ENCODE data around the gene HYAL3. TPM values are rescaled to one million over a fixed set of nuclear protein-coding genes. Genes with fewer than 3 reads are reported as not detected.

The HYAL3 gene
- total and polyA plus RNA-seq, 2 of the 13 experiments (the other 11 are each of a cell fraction or from before 2014, with no cell fraction given), result 5.5 to 10.4 TPM

DNA sequence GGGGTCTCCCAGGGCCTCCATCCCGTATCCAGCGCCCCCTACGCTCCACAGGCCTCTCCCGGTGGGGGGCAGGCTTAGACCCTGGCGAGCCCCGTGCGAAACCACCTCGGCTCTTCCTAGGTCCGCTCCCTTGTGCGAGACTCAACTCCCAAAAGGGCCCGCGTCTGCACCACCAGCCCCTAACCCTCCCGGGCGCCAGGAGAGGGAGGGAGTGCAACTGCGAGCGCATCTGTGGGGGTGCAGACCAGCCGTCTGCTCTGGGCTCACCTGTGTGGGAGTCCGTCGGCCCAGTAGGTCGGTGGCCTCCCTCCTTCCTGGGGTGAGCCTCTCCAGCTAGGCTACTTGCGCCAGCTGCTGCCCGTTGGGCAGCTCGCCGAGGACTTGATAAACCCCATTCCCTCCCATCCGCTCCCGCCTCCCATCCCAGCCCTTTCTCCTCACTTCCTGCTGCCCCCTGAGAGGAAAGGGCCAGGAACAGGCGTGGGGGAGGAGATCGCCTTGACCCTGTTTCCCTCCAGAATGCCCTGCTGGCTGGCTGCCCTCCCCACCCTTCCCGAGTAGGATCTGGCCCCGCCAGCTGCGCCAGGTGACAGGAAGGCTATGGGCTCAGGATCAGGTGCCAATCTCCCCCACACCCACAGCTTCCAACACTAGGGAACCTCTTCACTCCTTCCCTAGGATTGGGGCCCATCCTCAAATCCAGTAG is 23.3 kb upstream of the HYAL3 start, which contains the start of gene HYAL2 (continued):
- TF ChIP-seq THRA (CRISPR knock-in tag; IDR thresholded peaks at IDR 0.05; ENCODE audit: borderline replicate concordance), result peak; percentile 31; the same call in 1 of the 2 replicates
- TF ChIP-seq GTF3A (CRISPR knock-in tag; conservative IDR thresholded peaks at IDR 0.05), result peak; percentile 48; the same call in 1 of the 2 replicates
- TF ChIP-seq ZNF598 (CRISPR knock-in tag; IDR thresholded peaks at IDR 0.05; ENCODE audit: borderline replicate concordance), result 0 out of 2 replicates have a peak, but pooled peaks have one; percentile 13
- no peak for TF ChIP-seq ZNF891 (CRISPR knock-in tag; IDR thresholded peaks at IDR 0.05)
- no peak for TF ChIP-seq RELA (CRISPR knock-in tag; IDR thresholded peaks at IDR 0.05)
- TF ChIP-seq ZC3H4 (CRISPR knock-in tag; IDR thresholded peaks at IDR 0.05; ENCODE audit: borderline replicate concordance), result 0 out of 2 replicates have a peak, but pooled peaks have one; percentile 32
- peak; percentile 14; the same call in 1 of the 2 replicates for TF ChIP-seq TFDP1 (CRISPR knock-in tag; IDR thresholded peaks at IDR 0.05; ENCODE audit: borderline replicate concordance)
- TF ChIP-seq HNRNPL (IDR thresholded peaks at IDR 0.05; ENCODE audit: low read depth, low read length), result 0 out of 2 replicates have a peak, but pooled peaks have one; percentile 56
- TF ChIP-seq ZBTB38 (CRISPR knock-in tag; IDR thresholded peaks at IDR 0.05), result peak; percentile 95
- TF ChIP-seq RARA (CRISPR knock-in tag; IDR thresholded peaks at IDR 0.05), result peak; percentile 34
- no peak for TF ChIP-seq TBX3 (IDR thresholded peaks at IDR 0.05; ENCODE audit: borderline replicate concordance)
- TF ChIP-seq, protein P1, sequence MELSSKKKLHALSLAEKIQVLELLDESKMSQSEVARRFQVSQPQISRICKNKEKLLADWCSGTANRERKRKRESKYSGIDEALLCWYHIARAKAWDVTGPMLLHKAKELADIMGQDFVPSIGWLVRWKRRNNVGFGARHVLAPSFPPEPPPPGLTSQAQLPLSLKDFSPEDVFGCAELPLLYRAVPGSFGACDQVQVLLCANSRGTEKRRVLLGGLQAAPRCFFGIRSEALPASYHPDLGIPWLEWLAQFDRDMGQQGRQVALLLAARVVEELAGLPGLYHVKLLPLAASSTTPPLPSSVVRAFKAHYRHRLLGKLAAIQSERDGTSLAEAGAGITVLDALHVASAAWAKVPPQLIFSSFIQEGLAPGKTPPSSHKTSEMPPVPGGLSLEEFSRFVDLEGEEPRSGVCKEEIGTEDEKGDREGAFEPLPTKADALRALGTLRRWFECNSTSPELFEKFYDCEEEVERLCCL (CRISPR knock-in tag; IDR thresholded peaks at IDR 0.05; ENCODE audit: borderline replicate concordance), result no peak
- no peak for TF ChIP-seq CHD2 (IDR thresholded peaks at IDR 0.05; ENCODE audit: low read depth, low read length)
- 0 out of 2 replicates have a peak, but pooled peaks have one; percentile 38 for TF ChIP-seq ZNF205 (CRISPR knock-in tag; IDR thresholded peaks at IDR 0.05)
- no peak for TF ChIP-seq MXD3 (CRISPR knock-in tag; IDR thresholded peaks at IDR 0.05)
- TF ChIP-seq SAP130 (CRISPR knock-in tag; IDR thresholded peaks at IDR 0.05; ENCODE audit: low read depth), result peak; percentile 63
- TF ChIP-seq ZZZ3 (CRISPR knock-in tag; IDR thresholded peaks at IDR 0.05; ENCODE audit: borderline replicate concordance), result 0 out of 2 replicates have a peak, but pooled peaks have one; percentile 34
- TF ChIP-seq ZNF543 (CRISPR knock-in tag; IDR thresholded peaks at IDR 0.05), result 0 out of 2 replicates have a peak, but pooled peaks have one; percentile 31
- TF ChIP-seq RBM22 (optimal IDR thresholded peaks at IDR 0.05; ENCODE audit: low read length), result peak; percentile 59
- 0 out of 2 replicates have a peak, but pooled peaks have one; percentile 27 for TF ChIP-seq PAX8 (CRISPR knock-in tag; IDR thresholded peaks at IDR 0.05; ENCODE audit: borderline replicate concordance)
- peak; percentile 99 for TF ChIP-seq AGO2 (optimal IDR thresholded peaks at IDR 0.05; ENCODE audit: low read depth, low read length)
- TF ChIP-seq MZF1 (CRISPR knock-in tag; IDR thresholded peaks at IDR 0.05; ENCODE audit: borderline replicate concordance), result no peak
- TF ChIP-seq ZNF256 (CRISPR knock-in tag; conservative IDR thresholded peaks at IDR 0.05), result 0 out of 2 replicates have a peak, but pooled peaks have one; percentile 44
